DMS79 (cell line): Measurements from ENCODE around the gene MED31.
"Not testable (repeated sequence)": the region's sequence is repeated elsewhere in the genome, so short reads cannot be mapped to it uniquely, and the experiment has no call there.

ENCODE experiments used
- DNase-seq: peaks from one replicate; lab custom pipeline; 2025; lab: John Stamatoyannopoulos, UW

The MED31 gene

DNA sequence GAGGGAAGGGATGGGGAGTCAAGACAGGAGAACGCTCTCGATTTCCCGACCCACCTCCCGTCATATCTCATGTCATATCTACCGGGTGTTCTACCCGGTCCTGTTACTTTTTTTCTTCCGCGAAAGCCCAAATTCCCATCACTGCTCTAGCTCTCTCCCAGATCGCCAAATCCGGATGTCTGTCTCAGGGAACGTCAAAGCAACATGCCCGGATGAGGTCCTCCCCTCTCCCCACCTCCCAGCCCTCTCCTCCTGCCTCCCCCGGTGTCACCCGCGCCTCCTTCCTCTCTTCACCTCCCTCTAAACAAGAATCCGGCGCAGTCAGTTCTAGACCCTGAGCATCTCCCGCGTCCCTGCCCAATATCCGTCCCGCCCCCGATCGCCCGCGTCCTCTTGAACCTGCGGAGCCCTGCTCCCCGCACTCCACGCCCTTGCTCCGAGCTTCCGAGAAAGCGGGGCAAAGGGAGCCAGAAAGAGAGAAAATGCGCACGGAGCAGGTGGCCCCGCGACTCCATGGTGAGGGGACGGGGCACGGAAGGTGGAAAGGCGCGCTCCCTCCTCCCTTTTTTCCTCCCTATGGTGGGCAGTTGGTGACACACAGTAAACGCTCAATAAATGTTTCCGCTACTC lies 4.4 kb upstream of the MED31 start:
- DNase-seq = not testable (repeated sequence)

DNA sequence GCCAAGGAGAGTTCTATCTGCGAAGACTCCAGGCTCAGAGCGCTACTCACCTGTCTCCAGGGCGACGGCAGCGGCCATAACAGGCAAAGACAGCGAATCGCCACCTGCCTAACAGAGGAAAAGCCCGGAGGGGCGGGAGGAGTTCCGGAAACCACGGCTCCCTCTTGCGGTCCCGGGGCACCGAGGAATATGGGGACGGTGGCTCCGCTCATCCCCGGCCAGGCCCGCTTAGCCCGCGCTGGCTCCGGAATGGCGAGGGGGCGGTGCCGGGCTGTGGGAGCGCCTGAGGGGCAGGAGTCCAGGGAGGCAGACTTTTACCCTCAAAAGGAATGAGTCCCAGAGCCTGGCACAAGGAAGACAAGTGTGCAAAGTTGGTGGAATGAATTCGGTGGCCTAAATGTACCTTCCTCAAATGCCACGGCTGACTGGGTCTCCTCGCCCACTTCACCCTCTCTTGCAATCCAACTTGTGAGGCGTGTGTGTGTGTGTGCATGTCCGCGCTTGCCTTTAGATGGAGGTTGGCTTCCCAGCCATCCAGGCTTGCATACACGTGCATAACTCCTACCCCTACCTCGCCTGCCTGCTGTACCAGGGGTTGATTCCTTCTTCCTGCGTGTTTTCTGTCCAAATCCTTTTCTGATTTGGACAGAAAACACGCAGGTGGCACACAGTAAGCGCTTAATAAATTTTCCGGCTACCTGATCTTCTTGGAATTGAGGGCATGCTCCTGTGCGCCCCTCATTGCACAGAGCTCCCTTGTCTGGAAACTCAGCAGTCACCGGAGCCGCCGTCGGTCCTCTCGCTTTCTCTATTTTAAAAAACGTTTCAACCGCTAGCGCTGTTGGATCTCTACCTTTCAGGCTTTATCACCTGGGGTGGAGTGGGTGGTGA lies 3.7 kb upstream of the MED31 start:
- peak; percentile 70 for DNase-seq

DNA sequence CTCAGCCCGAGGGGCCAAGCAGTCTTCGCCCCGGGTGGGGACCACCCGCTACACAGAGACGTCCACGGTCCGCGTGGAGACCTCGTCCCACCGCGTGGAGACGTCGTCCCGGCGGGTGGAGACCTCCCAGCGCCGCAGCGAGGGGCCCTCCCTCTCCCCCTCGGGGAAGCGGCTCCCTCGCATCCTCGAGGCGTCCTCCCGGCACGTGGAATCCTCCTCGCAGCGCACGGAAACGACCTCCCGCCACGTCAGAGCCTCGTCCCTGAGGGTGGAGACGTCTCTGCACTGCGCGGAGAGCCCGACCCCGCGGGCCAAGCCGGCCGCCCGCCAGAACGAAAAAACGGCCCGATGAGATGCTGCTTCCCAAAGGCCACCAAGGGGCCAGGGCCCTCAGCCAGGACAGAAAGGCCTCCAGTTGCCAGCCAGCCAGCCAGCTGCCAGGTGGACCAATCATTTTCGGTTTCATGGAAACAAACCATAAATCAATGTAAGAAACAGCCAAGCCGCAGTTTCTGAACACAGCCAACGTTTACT lies 581 bp upstream of the MED31 start:
- DNase-seq = no peak

DNA sequence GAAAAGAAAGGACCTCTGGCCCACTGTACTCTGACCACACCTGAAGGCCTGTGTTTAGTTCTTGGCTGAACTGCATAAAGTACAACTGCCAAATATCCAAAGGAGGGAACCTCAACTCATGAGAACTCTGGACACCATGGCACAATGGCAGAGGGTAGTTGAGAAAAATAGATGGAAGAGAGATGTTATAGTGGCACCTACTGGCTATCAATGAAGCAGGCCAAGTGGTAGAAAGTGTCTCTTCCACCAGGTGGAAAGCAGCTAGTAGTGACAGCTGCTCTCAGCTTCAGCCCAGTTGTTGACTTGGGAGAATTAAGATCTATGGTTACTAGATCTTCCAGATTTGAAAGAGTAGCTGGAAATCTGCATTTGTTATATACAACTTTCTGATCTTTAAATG lies 3.2 kb downstream of the MED31 start:
- DNase-seq = no peak

DNA sequence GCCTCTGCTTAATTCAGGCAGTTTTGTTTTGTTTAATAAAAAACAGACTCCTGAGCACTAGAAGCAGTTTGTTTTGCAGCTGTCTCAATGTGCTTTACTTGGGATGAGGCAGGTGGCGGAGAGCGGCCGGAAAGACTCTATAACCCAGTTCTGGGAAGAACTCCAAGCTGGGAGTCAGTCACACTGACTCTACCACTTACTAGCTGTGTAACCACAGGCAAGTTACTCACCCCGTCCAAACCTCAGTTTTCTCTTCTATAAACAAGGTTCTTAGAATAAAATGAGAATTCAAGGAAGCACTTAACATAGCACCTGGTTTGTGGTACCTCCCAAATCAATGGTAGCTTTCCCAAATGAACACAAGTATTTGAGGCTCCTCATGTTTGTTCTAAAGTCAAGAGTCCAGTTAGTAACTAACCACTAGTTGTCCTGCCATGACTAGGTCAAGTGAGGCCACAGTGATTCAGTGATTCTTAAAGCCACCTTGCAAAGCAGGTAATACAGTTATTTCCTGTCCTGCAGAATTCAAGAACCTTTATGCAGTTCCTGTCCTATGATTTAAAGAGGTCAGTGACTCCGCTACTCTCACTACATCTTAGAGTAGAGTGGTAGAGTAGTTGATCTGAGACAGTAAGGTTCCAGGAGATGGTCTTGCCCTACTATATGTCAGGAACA lies 7.8 kb downstream of the MED31 start:
- no peak for DNase-seq

DNA sequence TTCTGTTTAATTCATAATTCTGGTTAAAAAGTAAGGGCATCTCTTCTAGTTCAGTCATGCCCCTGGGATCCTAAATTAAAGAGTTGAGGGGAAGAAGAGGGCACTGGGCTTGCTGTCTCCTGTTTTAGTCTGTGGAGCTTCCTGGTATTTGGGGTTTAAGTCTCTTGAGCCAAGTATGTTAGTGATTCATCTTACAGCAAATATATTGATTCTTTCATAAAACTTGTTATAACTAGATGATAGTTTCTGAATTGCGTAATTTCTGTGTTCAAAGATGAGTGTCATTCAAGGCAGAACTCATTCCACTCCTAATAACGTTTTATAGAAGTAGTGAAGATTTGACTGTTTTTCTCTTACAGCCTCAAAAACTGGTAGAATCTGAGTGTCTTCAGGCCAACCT lies 8.8 kb downstream of the MED31 start:
- no peak for DNase-seq

DNA sequence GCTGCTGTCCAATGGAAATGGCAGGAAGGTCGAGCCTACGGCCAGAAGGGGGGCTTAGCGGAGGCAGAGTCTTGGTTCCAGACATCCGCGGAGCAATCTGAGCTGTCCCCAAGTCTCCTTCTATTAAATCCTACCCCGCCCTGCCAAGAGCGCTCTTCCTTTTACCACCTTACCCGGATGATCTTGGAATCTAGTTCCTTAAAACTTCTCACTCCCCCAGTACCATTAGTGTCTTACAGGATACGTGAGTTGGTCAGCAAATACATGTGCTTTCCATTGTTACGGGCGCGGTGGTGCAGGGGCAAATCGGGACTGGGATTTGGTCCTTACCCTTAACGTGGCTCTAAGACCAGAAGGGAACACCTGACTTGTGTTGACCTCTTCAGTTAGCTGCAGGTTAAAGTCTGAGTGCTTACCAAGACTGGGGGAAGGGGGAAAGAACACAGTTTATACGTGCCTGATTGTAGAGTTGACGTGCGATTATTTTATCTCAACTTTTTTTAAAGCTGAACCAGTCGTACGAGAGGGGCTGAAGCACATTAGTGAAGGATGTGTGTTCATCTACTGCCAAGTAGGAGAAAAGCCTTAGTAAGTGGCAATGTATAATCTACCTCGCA lies 10.1 kb downstream of the MED31 start:
- no peak for DNase-seq

DNA sequence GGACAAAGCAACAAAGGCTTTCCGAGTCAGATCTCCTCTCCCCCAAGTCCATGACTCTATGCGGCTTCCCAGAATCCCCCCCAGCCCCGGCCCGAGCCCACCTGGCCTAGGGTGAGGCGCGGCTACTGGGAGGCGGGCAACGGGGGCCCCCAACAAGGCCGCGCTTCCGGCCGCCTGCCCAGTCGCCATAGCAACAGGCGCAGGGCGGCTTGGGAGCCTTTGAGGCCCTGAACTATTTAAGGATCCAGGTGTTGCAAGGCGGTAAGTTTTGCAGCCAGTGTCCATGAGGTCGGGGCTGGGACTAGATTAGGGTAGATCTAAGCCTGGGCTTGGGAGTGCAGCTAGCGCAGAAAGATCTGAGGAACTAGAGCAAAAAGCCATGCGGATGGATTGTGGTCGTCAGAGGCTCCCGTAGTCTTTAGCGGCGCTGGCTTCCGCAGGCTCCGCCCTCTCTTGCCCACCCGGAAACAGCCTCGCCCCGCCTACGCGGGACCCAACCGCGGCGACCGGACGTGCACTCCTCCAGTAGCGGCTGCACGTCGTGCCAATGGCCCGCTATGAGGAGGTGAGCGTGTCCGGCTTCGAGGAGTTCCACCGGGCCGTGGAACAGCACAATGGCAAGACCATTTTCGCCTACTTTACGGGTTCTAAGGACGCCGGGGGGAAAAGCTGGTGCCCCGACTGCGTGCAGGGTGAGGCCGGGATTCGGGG lies 10.7 kb downstream of the MED31 start, which contains the start of the genes KIAA0753 and TXNDC17:
TSS of gene KIAA0753 (minus strand) at position 176 of the 711 bp plus-strand sequence. CDS start 5,608 bp downstream, outside the sequence.
TSS of gene TXNDC17 (plus strand) at position 525 of the 711 bp plus-strand sequence. CDS start at position 548, 23 bp downstream.
- peak; percentile 84 for DNase-seq

DNA sequence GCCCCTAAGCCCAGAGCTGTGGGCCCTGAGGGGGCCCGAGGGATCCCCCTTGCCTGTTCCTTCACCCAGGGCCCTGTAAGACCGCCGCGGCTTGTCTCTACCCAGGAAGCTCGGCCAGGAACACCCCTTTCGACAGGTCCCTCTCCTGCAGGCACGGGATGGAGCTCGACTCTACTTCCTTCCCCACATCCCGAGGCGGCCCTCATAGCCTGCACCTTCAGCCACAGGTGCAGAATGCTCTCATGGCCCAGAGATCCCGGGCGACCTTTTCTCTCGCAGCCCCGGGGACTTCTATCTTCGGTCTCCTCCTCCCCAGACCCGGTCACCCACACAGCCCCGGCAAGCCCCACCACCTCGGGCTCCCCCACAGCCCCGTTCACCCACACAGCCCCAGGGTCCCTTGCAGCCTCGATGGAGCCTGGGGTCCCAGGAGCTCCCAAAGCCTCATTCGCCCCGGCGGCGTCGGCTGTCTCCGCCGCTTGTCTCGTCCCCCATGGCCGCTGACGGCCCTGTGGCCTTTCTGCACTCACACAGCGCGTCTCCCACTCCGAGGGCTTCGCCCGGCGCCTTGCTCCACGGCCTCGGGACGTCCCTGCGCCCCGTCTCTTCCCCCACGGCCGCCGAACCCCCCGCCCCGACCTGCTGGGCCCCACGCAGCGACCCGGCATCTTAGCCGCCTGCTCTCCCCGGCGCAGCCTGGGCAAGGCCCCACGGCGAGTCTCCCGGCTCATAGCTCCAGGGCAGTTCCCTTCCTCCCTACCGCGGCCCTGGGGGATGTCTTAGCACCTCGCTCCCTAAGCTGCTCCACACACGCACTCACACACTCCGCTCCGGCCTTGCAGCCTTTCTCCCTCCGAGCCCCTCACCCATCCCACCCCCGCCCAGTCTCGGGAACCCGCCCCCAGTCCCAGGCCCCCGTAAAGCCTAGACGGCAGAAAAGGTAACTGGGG lies 11.5 kb downstream of the MED31 start:
- no peak for DNase-seq

DNA sequence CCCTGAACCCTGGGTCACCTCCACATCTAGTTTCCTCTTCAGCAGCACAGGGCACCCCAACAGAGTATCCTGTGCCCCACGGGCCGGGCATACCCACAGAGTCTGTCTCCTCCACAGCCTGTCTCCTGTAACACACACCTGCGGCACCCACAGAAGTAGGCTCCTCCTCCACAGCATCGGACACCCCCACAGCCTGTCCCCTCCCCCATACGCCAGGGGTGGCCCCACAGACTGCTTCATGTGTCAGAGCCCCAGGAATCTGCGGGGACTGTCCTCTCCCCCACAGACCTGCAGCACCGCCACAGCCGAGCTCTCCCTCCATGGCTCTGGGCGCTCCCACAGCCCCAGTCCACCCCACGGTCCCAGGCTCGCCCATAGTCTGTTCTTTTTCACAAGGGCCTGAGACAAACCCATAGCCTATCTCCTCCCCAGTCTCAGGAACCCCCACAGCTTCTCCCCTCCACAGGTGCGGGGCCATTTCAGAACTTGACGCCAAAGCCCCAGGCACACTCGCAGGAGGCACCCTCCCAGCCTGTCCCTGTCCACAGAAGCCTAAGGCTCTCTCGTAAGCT lies 12.3 kb downstream of the MED31 start:
- DNase-seq = no peak

DNA sequence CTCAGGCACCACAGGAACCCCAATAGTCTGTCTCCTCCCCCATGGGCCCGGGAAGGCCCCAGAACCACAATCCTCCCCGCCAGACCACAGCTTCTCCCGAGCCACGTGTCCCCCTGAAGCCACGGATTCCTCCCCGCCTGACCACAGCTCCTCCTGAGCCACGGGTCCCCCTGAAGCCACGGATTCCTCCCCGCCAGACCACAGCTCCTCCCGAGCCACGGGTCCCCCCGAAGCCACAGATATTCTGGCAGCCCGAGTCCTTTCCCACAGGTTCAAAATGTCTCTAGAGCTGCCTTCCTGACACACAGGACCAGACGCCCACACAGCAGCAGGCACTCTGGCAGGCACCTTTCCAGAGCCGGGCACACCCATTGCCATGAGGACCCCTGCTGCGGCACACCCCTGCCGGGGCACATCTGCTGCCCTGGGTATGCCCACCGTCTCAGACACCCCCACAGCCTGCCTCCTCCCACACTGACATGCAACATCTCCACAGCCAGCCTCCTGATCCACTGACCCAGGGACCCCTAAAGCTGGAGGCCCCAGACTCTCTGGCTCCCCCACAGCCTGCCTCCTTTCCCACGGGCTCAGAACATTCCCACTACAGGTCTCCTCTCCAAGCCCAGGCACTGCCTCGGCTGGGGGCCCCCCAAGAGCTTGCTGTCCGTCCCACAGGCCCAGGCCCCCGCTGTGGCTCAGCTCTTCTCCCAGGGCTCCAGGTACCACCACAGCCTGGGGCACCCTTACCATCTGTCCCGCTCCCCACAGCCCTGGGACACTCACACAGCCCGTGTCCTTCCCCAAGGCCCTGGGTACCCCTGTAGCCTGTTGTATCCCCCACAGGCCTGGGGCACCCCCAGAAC lies 13.1 kb downstream of the MED31 start:
- DNase-seq = no peak

DNA sequence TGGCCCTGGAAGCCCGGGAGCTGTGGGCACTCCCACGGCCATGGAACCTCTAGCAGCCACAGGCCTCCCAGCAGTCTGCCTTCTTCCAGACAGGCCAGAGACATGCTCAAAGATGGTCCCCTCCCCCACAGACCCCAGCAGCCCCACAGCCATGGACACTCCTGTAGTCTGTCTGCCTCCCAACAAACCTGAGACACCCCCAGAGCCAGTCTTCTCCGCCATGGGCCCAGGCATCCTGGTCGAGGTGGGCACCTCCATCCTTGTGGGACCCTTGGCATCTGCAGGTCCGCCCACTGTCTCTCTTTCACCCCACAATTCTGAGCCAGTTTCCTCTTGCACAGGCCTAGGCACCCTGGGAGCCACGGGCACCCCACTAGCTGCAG lies 14.0 kb downstream of the MED31 start:
- no peak for DNase-seq

DNA sequence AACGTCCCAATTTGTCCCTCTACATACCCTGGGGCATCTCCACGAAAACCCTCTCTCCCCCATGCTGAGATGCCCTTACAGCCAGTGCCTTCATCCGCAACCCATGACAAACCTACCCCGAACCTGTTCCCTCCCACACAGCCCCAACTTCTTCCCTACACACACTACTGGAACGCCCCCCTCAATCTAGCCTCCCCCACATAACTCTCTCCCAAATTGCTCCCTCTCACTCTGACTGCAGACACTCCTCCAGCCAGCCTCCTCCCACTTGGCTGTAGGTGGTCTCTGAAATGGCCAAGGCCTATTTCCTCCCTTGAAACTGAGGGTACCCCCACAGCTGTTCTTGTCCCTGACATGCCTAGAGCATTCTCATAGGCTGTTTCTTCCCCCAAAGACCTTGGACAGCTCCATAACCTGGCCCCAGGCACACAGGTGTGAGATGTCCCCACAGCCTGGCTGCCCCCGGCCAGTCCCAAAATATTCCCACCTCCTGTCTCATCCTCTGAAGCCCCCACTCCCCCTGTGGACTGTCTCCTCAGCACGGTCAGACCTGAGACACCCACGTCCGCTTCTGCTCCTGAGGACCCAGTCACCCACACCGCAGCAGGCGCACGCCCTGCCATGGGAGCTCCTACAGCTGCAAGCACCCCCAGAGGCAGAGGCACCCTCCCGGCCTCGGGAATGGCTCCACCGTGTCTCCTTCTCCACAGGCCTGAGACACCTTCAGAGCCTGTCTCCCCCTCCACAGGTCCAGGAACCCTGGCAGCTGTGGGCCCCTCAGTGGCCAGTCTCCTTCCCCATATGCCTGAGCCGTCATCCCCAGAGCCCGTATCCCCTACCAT lies 14.6 kb downstream of the MED31 start:
- no peak for DNase-seq

DNA sequence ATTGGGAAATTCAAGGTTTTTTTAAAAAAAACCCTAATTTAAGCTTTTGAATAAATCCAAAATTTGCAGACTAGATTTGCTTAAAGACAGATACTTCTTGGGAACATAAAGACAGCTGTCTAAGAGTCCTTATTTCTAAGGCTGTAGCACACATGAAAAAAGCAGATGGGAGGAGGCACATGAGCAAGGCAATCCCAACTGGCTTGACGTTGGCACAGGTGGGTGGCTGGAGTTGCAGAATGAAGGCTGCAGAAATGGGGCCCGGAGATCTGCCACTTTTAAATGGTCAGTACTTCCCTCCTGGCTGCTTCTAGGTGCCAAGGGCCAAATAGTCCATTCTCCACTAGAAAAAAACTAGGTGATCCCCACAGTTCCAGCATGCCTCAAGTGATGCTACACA lies 15.3 kb downstream of the MED31 start:
- DNase-seq = no peak

DNA sequence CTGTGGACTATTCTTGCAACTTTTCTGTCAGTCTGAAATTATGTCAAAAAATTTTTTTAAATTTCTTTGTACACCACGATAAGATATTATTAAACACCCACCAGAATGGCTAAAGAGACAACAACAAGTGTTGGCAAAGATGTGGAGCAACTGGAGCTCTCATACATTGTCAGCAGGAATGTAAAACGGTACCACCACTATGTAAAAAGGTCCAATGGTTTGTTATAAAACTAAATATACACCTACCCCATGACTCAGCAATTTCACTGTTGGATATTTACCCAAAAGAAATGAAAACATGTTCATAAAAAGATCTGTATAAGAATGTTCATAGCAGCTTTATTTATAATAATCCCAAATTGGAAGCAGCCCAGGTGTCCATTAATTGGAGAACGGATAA lies 18.1 kb downstream of the MED31 start:
- DNase-seq = no peak

DNA sequence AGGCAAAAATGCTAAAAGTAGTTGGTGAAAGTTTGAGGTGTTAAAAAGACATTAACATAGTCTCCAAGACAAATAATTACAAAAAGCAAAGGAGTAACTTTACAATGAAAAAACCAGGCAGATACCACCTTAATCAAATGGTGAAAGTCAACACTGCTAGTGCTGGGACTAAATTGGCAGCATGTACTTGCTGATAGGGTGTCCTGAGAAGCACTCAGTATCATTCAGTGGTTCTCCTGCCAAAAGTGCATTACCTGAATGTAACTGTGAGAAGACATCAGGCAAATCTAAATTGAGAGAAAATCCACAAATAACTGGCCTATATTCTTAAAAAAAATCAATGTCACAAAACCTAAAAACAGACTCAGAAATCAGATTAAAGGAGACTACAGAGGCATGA lies 18.9 kb downstream of the MED31 start:
- no peak for DNase-seq

DNA sequence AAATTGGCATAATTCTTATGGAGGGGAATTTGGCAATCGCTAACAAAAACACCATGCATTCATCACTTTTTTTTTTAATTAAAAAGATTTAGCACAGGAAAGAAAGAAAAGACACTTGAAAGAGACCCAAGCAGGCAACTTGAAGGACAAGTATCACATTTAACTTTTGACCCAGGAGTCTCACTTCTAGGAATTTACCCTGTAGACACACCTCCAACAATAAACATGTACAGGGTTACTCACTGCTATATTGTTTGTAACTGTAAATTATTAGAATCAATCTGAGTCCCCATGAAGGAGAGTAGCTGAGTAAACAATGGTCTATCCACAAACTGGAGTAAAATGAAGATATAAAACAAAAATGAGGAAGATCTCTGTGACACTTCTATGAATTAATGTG lies 21.0 kb downstream of the MED31 start:
- no peak for DNase-seq

DNA sequence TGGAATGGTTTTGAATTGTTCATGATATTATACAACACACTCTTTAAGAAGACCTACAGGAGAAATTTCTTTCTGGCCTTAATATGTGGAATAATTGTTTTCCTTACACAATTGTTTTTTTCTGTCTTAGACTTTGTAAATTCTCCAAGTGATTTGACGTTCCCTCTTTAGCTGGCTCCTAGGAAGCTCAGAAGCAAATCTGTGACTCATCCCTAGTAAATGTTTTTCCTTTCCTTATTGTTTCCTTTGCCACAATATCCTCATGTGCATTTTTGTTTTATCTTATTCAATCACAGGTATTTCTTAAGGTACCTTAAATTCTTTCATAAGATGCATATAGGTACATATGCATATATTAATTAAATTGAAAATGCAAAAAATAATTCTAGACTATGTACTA lies 24.4 kb downstream of the MED31 start:
- no peak for DNase-seq
